K562 (cell line): ENCODE results near the gene CACNA1C. TPM values are rescaled to one million over a fixed set of nuclear protein-coding genes. Genes with fewer than 3 reads are reported as not detected.

Source experiments
- CHD7 ChIP-seq: fragments of 200-600 bp; sonication (generic); IDR thresholded peaks from one replicate; pipeline ENCODE4 v1.6.1; 2012; ENCODE audit warnings: mild to moderate bottlenecking, low read depth, low read length, inconsistent platforms
- DMBX1 ChIP-seq: fragments of 250-450 bp; sonication (Bioruptor Pico); IDR thresholded peaks from 2 replicates; pipeline ENCODE4 v1.8.0; 2022; ENCODE audit warnings: inconsistent platforms, mild to moderate bottlenecking, moderate library complexity, borderline replicate concordance
- SAFB2 ChIP-seq: fragments of 200-400 bp; formaldehyde crosslinking; IDR thresholded peaks from 2 replicates; pipeline ENCODE4 v1.6.1; 2018; ENCODE audit warnings: borderline replicate concordance, low read length, low read depth, moderate library complexity; ENCODE audit not compliant: severe bottlenecking
- polyA plus RNA-seq, 8 experiments: library from polyadenylated mRNA; depleted of rRNA in 4 of 8; stranded (reverse) in 5 of 8; unstranded in 3 of 8; fragments of >200 nt; fragmentation: Nextera tagmentation in 2 of 8; fragmentation: Illumina TruSeq in 1 of 8; extraction: Ambion mirVana in 2 of 8; extraction: Trizol in 1 of 8; gene quantifications; 2 replicates each; pipeline versions ENCODE4 v1.2.1 to v1.2.3, GENCODE V29; 2011 to 2014; ENCODE audit warnings: inconsistent platforms in 1 of 8, missing spikeins in 1 of 8
- total RNA-seq, 7 experiments: library from RNA; depleted of rRNA in 6 of 7; stranded (reverse); fragments of >200 nt in 6 of 7; fragmentation: Illumina TruSeq in 2 of 7; extraction: Trizol in 2 of 7; gene quantifications; 2 replicates each; pipeline versions ENCODE4 v1.2.1 to v1.2.3, GENCODE V29; 2011 to 2021; ENCODE audit warnings: low replicate concordance in 1 of 7

The CACNA1C gene
- total and polyA plus RNA-seq, 9 of the 15 experiments (the other 6 are each of a cell fraction or from before 2014, with no cell fraction given) = not detected

- TF ChIP-seq CHD7 = no peak
- no peak for TF ChIP-seq SAFB2
- no peak for TF ChIP-seq DMBX1
- TF ChIP-seq, all 486 proteins: peak for 0
Observed at GRCh38 chr12:2283480-2283879, 230.7 kb downstream of the CACNA1C start (continued).
